SK-N-SH (cell line): Measurements from ENCODE around the gene KANTR. TPM values are rescaled to one million over a fixed set of nuclear protein-coding genes. Genes with fewer than 3 reads are reported as not detected.

Experiments used
- CTCF ChIA-PET: fragments of 300-600, 350-600 bp; formaldehyde crosslinking; extraction: SDS; loops from one replicate; lab custom pipeline; 2021; lab: Yijun Ruan, JAX
- POLR2A ChIA-PET: fragments of 350-600 bp; sonication (Branson Sonifier 250); formaldehyde crosslinking; extraction: SDS; loops from one replicate; lab custom pipeline; 2020; ENCODE audit warnings: antibody characterized with exemption, inconsistent platforms; lab: Yijun Ruan, JAX
- DNase-seq: peaks from one replicate; pipeline ENCODE4 v3.0.0; 2012
- H2AFZ ChIP-seq: fragments of 200-600 bp; sonication (generic); 2 replicates; pipeline ENCODE4 v1.8.1; 2016; ENCODE audit warnings: antibody characterized with exemption, mild to moderate bottlenecking, low read depth
- H3F3A ChIP-seq: fragments of 200-600 bp; sonication (generic); replicated peaks from 2 replicates; pipeline ENCODE3; 2016; ENCODE audit warnings: antibody characterized with exemption, mild to moderate bottlenecking; ENCODE audit not compliant: insufficient read depth
- H3K27ac ChIP-seq, 2 experiments: fragments of 200-500 bp in 1 of 2; fragments of 200-600 bp in 1 of 2; sonication (Bioruptor generic) in 1 of 2; sonication (generic), shearing (Covaris generic) in 1 of 2; 2 replicates each; pipeline versions ENCODE4 v1.5.1 to v1.6.1; 2014 to 2016; ENCODE audit warnings: low read depth in 2 of 2, inconsistent platforms in 1 of 2, low read length in 1 of 2, mild to moderate bottlenecking in 1 of 2, mixed read lengths in 1 of 2
- H3K27me3 ChIP-seq: fragments of 200-600 bp; sonication (generic), shearing (Covaris generic); 2 replicates; pipeline ENCODE4 v1.6.1; 2016; ENCODE audit warnings: mixed run types; ENCODE audit not compliant: insufficient read depth
- H3K36me3 ChIP-seq, 2 experiments: fragments of 200-500 bp in 1 of 2; fragments of 200-600 bp in 1 of 2; sonication (Bioruptor generic) in 1 of 2; sonication (generic) in 1 of 2; replicated peaks in 1 of 2; 2 replicates each; pipeline versions ENCODE3 to v1.5.1; 2014 to 2016; ENCODE audit warnings: low read length in 1 of 2, mild to moderate bottlenecking in 1 of 2; ENCODE audit not compliant: insufficient read depth in 2 of 2, control insufficient read depth in 1 of 2
- H3K4me1 ChIP-seq, 2 experiments: fragments of 200-500 bp in 1 of 2; fragments of 200-600 bp in 1 of 2; sonication (Bioruptor generic) in 1 of 2; sonication (generic), shearing (Covaris generic) in 1 of 2; 2 replicates each; pipeline versions ENCODE4 v1.5.1 to v1.6.1; 2014 to 2016; ENCODE audit warnings: low read depth in 1 of 2, low read length in 1 of 2, mixed run types in 1 of 2; ENCODE audit not compliant: insufficient read depth in 2 of 2, control insufficient read depth in 1 of 2
- H3K4me2 ChIP-seq: fragments of 200-600 bp; sonication (generic), shearing (Covaris generic); 2 replicates; pipeline ENCODE4 v1.6.1; 2017; ENCODE audit warnings: mixed run types
- H3K4me3 ChIP-seq, 2 experiments: fragments of 200-500 bp in 1 of 2; fragments of 200-600 bp in 1 of 2; sonication (Bioruptor generic) in 1 of 2; sonication (generic), shearing (Covaris generic) in 1 of 2; 2 replicates each; pipeline versions ENCODE4 v1.5.1 to v1.8.1; 2014 to 2016; ENCODE audit warnings: low read depth in 2 of 2, inconsistent platforms in 1 of 2, low read length in 1 of 2, mild to moderate bottlenecking in 1 of 2, mixed read lengths in 1 of 2, moderate library complexity in 1 of 2
- H3K79me2 ChIP-seq: fragments of 200-600 bp; sonication (generic); 2 replicates; pipeline ENCODE4 v1.8.1; 2017; ENCODE audit warnings: mild to moderate bottlenecking; ENCODE audit not compliant: insufficient read depth
- H3K9ac ChIP-seq: fragments of 200-600 bp; sonication (generic); 2 replicates; pipeline ENCODE4 v1.6.1; 2017; ENCODE audit warnings: mixed run types
- H3K9me2 ChIP-seq: fragments of 200-600 bp; sonication (generic); 2 replicates; pipeline ENCODE4 v1.6.1; 2017; ENCODE audit warnings: mixed run types
- H3K9me3 ChIP-seq: fragments of 200-600 bp; sonication (generic); 2 replicates; pipeline ENCODE4 v1.6.1; 2017; ENCODE audit warnings: mixed run types, mild to moderate bottlenecking, moderate library complexity
- H4K20me1 ChIP-seq: fragments of 200-600 bp; sonication (generic); 2 replicates; pipeline ENCODE4 v1.6.1; 2017; ENCODE audit warnings: mild to moderate bottlenecking, mixed run types; ENCODE audit not compliant: insufficient read depth
- EZH2phosphoT487 ChIP-seq: fragments of 200-600 bp; sonication (generic); IDR thresholded peaks from 2 replicates; pipeline ENCODE4 v1.6.1; 2017; ENCODE audit warnings: low read depth, mixed run types, mild to moderate bottlenecking, antibody characterized with exemption, moderate library complexity, borderline replicate concordance
- FOSL2 ChIP-seq: IDR thresholded peaks from 2 replicates; pipeline ENCODE4 v1.4.0; 2012; ENCODE audit warnings: low read depth, mild to moderate bottlenecking, moderate library complexity, borderline replicate concordance
- NFIC ChIP-seq: IDR thresholded peaks from 2 replicates; pipeline ENCODE4 v1.4.0; 2012; ENCODE audit warnings: borderline replicate concordance
- POLR2AphosphoS5 ChIP-seq: IDR thresholded peaks from 2 replicates; pipeline ENCODE4 v1.6.1; 2012; ENCODE audit warnings: low read depth, low read length
- RFX5 ChIP-seq: IDR thresholded peaks from 2 replicates; pipeline ENCODE4 v1.6.1; 2012; ENCODE audit warnings: mild to moderate bottlenecking, improper control_type of control experiment, low read length
- TAF1 ChIP-seq: IDR thresholded peaks from 2 replicates; pipeline ENCODE4 v1.6.1; 2012; ENCODE audit warnings: low read depth, mild to moderate bottlenecking, low read length, moderate library complexity, borderline replicate concordance
- YY1 ChIP-seq: IDR thresholded peaks from 2 replicates; pipeline ENCODE4 v1.4.0; 2012; ENCODE audit warnings: low read depth, mild to moderate bottlenecking
- WGBS: methylation state at CpG from one replicate; pipeline ENCODE4 v1.1.6; 2017; ENCODE audit warnings: low lambda C conversion rate; 5-methylcytosine and 5-hydroxymethylcytosine counted together
- polyA plus RNA-seq, 3 experiments: library from polyadenylated mRNA; depleted of rRNA; stranded (reverse); fragments of >200 nt; gene quantifications; 2 replicates each; pipeline ENCODE4 v1.2.3, GENCODE V29; 2012
- TF ChIP-seq, protein P1 (sequence below): fragments of 200-600 bp; sonication (generic); IDR thresholded peaks from 2 replicates; pipeline ENCODE4 v1.6.1; 2017; ENCODE audit warnings: antibody characterized with exemption, mild to moderate bottlenecking, moderate library complexity
- TF ChIP-seq, protein P2 (sequence below): IDR thresholded peaks from 2 replicates; pipeline ENCODE4 v1.4.0; 2012; ENCODE audit warnings: low read depth
- TF ChIP-seq, protein P3 (sequence below): IDR thresholded peaks from 2 replicates; pipeline ENCODE4; 2012

KANTR gene
- polyA plus RNA-seq, 1 of the 3 experiments (the other 2 are of a cell fraction) = 2.1 TPM

DNA sequence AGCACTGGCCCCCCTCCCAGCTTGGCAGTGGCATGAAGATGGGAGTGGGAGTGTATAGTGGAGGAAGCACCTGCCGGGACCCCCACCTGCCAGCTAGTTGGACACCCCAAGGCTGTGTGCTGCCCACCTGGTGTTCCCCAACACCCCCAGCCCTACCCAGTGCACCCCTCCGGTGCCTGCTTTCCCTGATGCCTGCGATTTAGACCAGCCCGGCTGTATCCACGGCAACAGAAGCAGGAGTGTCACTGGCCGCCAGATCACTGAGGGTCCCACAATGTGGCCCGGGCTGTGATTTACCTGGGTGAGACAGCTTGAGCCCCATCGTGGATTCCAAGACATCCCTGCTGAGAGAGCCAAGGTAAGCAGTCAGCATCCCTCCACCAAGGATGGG is 44.8 kb upstream of the KANTR start:
- TF ChIP-seq NFIC = no peak
- no peak for TF ChIP-seq YY1
- TF ChIP-seq RFX5 = no peak
- H2AFZ ChIP-seq = no peak overlapping the region
- 3% methylated on average over 8 of the region's 8 CpGs for WGBS
- peaks cover 0 to 9% of the 10 kb centered on the region in 2 experiments; a peak in 1 of 4 replicates for H3K4me1 ChIP-seq
- H3K27ac ChIP-seq = peak overlapping the region in 1 of 2 experiments; percentile 17; a peak in 1 of 4 replicates
- no peaks in the 10 kb centered on the region for H3K9me2 ChIP-seq
- ChIA-PET POLR2A (interaction anchor here (1.5 to 1.6 kb wide), 2 partner anchors 33 to 54 kb away, joined by 5 to 6 read pairs; partner anchors contain the start of gene TSPYL2), CTCF (interaction anchor here (1.3 kb wide), 1 partner anchor 33 kb away, joined by 3 read pairs; the partner anchor contains the start of gene TSPYL2)
- H3K27me3 ChIP-seq = peaks cover 12% of the 10 kb centered on the region; the same call in 1 of the 2 replicates
- H3F3A ChIP-seq = no peaks in the 10 kb centered on the region
- H3K79me2 ChIP-seq = peaks cover 52% of the 10 kb centered on the region
- no peak for DNase-seq
- H3K9me3 ChIP-seq = no peaks in the 10 kb centered on the region
- H3K36me3 ChIP-seq = no peaks in the 10 kb centered on the region
- peak overlapping the region; percentile 81 for H3K4me2 ChIP-seq
- peak overlapping the region; percentile 26; the same call in 1 of the 2 replicates for H3K9ac ChIP-seq
- peak overlapping the region; percentile 59 to 65 for H3K4me3 ChIP-seq
- H4K20me1 ChIP-seq = peaks cover 26% of the 10 kb centered on the region; the same call in 1 of the 2 replicates

DNA sequence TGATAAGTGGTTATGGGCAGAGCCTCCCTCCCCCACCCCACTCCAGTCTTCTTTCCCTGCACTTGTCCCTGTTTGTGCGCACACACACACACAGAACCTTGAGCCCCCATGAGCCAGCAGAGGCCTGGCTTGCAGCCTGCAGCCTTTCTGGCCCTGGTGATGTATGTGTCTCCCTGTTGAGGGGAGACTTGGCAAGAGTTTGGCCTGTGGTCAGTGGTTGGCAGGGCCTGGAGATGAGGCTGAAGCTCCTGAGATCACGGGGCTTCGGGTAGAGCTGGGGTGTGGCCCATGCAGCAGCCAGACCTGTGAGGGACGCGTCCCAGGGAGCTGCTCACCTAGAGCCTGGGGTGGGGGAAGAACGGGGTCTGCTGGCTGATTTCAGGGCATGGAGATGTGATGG is 43.1 kb upstream of the KANTR start:
- H3K4me3 ChIP-seq = peak overlapping the region; percentile 59 to 65; a peak in 3 of 4 replicates
- no peaks in the 10 kb centered on the region for H3K9me2 ChIP-seq
- H4K20me1 ChIP-seq = peaks cover 26% of the 10 kb centered on the region; the same call in 1 of the 2 replicates
- no peaks in the 10 kb centered on the region for H3F3A ChIP-seq
- no peak overlapping the region for H2AFZ ChIP-seq
- no peaks in the 10 kb centered on the region; the same call in 1 of the 2 replicates for H3K27me3 ChIP-seq
- DNase-seq = no peak
- CTCF ChIA-PET = no interaction called here
- 33% methylated on average over 5 of the region's 6 CpGs for WGBS
- H3K9ac ChIP-seq = no peak overlapping the region
- H3K27ac ChIP-seq = no peak overlapping the region
- no peaks in the 10 kb centered on the region for H3K9me3 ChIP-seq
- H3K4me1 ChIP-seq = peaks cover 0 to 9% of the 10 kb centered on the region in 2 experiments; a peak in 1 of 4 replicates
- peak overlapping the region; percentile 81 for H3K4me2 ChIP-seq
- H3K79me2 ChIP-seq = peaks cover 66% of the 10 kb centered on the region
- no peak for TF ChIP-seq TAF1
- no peak for TF ChIP-seq EZH2phosphoT487
- TF ChIP-seq, protein P1, sequence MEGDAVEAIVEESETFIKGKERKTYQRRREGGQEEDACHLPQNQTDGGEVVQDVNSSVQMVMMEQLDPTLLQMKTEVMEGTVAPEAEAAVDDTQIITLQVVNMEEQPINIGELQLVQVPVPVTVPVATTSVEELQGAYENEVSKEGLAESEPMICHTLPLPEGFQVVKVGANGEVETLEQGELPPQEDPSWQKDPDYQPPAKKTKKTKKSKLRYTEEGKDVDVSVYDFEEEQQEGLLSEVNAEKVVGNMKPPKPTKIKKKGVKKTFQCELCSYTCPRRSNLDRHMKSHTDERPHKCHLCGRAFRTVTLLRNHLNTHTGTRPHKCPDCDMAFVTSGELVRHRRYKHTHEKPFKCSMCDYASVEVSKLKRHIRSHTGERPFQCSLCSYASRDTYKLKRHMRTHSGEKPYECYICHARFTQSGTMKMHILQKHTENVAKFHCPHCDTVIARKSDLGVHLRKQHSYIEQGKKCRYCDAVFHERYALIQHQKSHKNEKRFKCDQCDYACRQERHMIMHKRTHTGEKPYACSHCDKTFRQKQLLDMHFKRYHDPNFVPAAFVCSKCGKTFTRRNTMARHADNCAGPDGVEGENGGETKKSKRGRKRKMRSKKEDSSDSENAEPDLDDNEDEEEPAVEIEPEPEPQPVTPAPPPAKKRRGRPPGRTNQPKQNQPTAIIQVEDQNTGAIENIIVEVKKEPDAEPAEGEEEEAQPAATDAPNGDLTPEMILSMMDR = no peak
- no peaks in the 10 kb centered on the region for H3K36me3 ChIP-seq
- POLR2A ChIA-PET = no interaction called here

DNA sequence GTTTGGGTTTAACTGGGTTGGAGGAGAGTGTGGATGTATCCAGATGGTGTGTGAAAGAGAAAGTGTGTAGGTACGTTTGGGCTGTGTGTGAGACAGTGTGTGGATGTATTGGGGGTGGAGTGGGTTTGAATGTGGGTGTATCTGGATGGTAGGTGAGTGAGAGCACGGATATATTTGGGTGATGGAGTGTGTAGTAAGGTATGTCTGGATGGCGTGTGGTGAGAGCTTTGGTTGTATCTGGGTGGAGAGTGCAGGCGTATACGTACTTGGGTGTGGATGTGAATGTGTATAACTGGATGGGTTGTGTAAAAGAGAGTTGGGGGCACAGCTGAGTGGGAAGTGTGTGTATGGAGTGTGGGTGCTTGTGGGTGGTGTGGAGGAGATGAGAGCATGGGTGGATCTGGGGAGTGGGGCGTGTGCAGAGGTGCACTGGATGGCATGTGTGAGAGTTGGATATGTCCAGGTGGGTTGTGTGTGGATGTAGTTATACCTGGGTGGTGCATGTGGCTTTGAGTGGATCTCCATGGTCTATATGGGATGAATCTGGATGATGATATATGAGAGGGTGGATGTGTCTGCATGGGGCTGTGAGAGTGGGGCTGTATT is 38.6 kb upstream of the KANTR start:
- Histone ChIP-seq H3K9me2 (no peaks in the 10 kb centered on the region), H3K36me3 (no peaks in the 10 kb centered on the region), H4K20me1 (peaks cover 33% of the 10 kb centered on the region; the same call in 1 of the 2 replicates), H3K27me3 (no peaks in the 10 kb centered on the region; the same call in 1 of the 2 replicates), H3K9me3 (no peaks in the 10 kb centered on the region), H3K9ac (no peak overlapping the region), H3K4me1 (peaks cover 0 to 5% of the 10 kb centered on the region in 2 experiments; a peak in 1 of 4 replicates), H3K4me3 (no peak overlapping the region), H2AFZ (no peak overlapping the region), H3K79me2 (peaks cover 61% of the 10 kb centered on the region), H3K27ac (no peak overlapping the region), H3F3A (no peaks in the 10 kb centered on the region), H3K4me2 (no peak overlapping the region)
- 66% methylated on average over 6 of the region's 6 CpGs for WGBS
- ChIA-PET POLR2A (no interaction called here), CTCF (interaction anchor here (0.6 to 1.1 kb wide), 2 partner anchors 18 to 58 kb away, joined by 3 read pairs; no protein-coding TSS in a partner anchor)
- no peak for TF ChIP-seq FOSL2
- no peak for TF ChIP-seq POLR2AphosphoS5
- TF ChIP-seq, protein P2, sequence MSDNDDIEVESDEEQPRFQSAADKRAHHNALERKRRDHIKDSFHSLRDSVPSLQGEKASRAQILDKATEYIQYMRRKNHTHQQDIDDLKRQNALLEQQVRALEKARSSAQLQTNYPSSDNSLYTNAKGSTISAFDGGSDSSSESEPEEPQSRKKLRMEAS = no peak
- TF ChIP-seq RFX5 = no peak
- TF ChIP-seq TAF1 = no peak
- TF ChIP-seq NFIC = no peak
- TF ChIP-seq, protein P3, sequence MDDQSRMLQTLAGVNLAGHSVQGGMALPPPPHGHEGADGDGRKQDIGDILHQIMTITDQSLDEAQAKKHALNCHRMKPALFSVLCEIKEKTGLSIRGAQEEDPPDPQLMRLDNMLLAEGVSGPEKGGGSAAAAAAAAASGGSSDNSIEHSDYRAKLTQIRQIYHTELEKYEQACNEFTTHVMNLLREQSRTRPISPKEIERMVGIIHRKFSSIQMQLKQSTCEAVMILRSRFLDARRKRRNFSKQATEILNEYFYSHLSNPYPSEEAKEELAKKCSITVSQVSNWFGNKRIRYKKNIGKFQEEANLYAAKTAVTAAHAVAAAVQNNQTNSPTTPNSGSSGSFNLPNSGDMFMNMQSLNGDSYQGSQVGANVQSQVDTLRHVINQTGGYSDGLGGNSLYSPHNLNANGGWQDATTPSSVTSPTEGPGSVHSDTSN = no peak
- TF ChIP-seq, protein P1 = no peak
- no peak for DNase-seq
